ENCODE measurements around the gene KIF3A.

KIF3A gene

DNA sequence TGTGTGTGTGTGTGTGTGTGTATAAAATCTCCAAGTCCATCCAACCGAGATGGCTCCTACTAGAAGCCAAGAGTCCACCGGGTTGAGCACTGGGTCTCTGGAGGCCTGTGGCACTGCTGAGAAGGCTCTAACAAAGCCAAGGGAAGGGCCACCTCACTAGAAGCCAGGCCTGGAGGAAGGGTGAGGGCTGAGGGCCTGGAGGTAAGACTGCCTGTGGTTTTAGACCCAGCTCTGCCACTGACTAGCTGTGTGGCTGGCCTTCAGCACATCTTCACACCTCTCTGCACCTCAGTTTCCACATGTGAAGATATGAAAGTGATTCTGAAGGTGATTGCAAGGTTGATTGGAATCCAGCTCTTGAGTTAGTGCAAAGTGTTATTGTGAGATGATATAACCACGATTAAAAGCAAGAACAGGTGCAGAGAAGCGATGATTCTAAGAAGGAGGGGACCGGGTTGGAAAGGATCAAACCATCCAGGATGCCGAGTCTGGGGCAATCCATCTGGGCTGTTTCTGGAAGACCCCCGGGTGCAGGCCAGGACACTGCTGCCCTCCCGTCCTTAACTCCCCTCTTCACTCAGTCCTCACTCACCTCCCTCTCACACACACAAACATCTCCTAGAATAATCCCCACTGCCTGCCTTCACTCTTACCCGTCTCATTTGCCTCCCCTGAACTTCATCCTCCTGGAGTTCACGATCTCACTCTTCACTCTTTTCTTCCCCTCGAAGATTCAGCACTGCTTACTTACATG lies 61.2 kb downstream of the KIF3A start:
- DNase-seq = no peak

GRCh38 chr5:132674671-132675506 lies 62.5 kb downstream of the KIF3A start:
- no peak for DNase-seq

DNA sequence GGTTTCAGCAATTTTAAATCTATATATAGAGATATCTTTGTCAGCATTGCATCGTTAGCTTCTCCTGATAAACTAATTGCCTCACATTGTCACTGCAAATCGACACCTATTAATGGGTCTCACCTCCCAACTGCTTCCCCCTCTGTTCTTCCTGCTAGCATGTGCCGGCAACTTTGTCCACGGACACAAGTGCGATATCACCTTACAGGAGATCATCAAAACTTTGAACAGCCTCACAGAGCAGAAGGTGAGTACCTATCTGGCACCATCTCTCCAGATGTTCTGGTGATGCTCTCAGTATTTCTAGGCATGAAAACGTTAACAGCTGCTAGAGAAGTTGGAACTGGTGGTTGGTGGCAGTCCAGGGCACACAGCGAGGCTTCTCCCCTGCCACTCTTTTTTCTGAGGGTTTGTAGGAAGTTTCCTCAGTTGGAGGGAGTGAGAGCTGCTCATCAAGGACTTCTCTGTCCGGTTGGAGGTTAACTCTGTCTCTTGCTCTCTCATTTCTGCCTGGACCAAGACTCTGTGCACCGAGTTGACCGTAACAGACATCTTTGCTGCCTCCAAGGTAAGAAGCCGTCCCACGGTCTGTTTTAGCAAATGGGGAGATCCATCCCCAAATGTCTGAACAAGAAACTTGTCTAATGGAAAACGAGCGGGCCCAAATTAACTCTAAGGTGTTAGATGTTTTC lies 63.3 kb downstream of the KIF3A start, which contains the start of gene IL4:
Gene IL4 (plus strand): TSS at position 51 of the 692 bp plus-strand sequence. CDS start 62 bp downstream, at position 113.
- no peak for DNase-seq

DNA sequence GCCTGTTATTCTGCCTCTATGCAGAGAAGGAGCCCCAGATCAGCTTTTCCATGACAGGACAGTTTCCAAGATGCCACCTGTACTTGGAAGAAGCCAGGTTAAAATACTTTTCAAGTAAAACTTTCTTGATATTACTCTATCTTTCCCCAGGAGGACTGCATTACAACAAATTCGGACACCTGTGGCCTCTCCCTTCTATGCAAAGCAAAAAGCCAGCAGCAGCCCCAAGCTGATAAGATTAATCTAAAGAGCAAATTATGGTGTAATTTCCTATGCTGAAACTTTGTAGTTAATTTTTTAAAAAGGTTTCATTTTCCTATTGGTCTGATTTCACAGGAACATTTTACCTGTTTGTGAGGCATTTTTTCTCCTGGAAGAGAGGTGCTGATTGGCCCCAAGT lies 63.9 kb downstream of the KIF3A start:
- DNase-seq = no peak

GRCh38 chr5:132671000-132671399 lies 66.3 kb downstream of the KIF3A start:
- DNase-seq = no peak

GRCh38 chr5:132669966-132670882 lies 67.1 kb downstream of the KIF3A start:
- no peak for DNase-seq

- DNase-seq = no peak
Observed at GRCh38 chr5:132669455-132669820, 67.9 kb downstream of the KIF3A start.

GRCh38 chr5:132668706-132669454 lies 68.5 kb downstream of the KIF3A start:
- no peak for DNase-seq

GRCh38 chr5:132667761-132668705 lies 69.3 kb downstream of the KIF3A start:
- no peak for DNase-seq

DNA sequence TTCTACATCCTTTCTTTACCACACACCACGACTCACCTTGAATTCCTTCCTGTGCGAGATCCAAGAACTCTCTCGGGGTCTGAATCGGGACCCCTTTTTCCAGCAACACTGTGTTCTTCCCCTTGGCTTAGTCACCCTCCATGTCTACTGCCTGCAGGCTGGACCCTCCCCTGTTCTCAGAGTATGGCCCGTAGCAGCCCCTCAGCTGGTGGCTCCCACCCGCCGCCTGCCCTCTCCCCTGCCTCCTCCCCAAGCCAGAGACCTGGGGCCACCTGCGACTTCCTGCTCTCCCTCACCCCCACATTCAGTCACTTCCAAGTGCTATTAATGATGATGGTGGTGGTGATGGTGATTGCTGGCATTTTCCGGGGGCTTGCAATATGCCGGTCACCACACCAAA lies 70.0 kb downstream of the KIF3A start:
- no peak for DNase-seq

DNA sequence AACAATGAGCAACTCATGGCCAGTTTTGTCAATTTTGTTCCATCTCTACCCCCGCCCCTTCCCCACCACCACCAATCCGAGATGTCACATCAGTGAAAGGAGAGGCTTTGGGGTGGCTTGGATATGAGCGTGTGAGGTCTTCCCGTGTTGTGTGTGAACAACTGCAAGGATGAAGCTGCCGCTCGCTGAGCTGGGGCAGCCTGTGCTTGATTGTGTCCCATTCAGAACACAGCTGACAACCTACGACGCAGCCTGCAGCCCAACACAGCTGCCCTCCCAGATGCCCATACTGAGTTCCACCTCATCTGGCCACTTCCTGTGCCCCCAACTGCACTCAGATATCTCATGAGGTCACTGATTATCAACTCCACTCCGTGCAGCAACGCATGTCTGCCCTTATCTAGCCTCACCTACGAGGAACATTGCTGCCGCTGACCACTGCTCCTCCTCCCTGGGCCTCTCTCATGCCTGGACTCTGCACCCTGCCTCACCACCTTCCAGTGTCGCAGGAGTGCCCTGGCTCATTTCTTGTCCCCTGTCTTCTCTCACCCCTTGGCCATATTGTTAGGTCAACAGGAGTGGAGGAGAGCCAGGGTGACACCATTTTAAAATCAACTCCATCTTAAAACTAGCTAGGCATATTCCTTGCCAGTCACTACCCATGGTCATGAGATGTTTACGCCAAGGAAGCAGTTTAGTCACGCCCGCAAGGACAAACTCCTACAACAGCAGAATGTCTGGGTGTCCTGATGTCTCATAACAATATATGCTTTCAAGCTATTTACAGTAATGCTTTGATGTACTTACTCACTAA lies 70.8 kb downstream of the KIF3A start:
- no peak for DNase-seq

DNA sequence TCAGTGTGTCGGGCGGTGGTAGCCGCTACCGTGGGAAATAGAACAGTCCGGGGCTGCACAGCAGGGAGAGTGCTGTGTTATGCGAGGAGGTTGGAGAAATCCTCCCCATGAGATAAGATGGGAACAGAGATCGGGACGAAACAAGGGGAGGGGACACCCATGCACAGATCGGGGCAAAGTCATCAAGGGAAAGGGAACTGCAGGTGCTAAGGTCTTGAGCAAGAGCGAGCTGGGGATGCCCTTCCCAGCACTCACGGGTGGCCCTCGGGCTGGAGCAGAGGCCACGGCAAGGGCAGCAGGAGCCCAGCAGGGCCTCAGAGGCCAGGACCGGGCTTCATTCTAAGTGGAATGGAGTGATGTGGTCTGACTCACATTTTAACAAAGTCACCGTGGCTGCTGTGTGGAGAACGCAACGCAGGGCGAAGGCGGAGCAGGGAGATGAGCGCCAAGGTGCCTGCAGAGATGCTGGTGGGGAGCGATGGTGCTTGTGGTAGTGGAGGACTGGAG lies 71.7 kb downstream of the KIF3A start:
- DNase-seq = no peak

- no peak for DNase-seq
Observed at GRCh38 chr5:132664696-132665209, 72.6 kb downstream of the KIF3A start.

DNA sequence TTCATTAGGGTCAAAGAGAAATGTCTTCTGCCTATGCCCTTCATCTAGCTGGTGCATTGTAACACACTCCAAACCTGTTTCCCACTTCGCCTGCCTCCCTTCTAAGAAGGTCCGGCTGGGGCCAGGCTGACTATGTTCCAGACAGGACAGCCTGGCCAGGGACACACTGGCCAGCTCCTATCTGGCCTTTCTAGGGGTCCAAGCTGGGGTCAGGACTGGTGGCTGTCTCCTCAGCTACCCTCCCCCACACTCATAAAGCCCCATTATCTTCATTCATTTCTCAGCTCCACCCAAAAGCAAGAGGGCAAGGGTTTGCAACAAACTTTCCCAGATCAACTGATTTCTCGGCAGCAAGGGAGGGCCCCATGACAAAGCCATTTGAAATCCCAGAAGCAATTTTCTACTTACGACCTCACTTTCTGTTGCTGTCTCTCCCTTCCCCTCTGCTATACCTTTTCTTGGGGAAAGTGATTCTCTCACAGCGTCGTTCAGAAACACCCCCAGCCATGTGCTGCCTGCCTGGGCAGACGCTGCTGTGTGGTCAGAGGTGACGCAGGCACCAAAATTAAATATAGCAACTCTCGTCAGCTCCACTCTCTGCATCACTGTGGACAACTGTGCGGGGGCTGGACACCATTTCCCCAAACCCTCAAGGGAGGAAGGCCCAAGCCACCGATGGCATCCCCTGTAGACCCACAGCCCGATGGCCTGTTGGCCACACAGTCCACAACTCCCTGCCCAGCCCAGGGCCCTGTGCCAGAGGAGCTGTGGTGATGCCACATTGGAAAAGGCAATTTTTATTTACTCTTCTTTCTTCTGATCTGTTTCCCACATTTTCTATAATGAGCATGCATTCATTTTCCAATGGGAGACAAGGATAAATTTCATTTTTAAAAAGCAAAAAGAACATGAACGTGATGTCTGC lies 73.3 kb downstream of the KIF3A start:
- DNase-seq = no peak

DNA sequence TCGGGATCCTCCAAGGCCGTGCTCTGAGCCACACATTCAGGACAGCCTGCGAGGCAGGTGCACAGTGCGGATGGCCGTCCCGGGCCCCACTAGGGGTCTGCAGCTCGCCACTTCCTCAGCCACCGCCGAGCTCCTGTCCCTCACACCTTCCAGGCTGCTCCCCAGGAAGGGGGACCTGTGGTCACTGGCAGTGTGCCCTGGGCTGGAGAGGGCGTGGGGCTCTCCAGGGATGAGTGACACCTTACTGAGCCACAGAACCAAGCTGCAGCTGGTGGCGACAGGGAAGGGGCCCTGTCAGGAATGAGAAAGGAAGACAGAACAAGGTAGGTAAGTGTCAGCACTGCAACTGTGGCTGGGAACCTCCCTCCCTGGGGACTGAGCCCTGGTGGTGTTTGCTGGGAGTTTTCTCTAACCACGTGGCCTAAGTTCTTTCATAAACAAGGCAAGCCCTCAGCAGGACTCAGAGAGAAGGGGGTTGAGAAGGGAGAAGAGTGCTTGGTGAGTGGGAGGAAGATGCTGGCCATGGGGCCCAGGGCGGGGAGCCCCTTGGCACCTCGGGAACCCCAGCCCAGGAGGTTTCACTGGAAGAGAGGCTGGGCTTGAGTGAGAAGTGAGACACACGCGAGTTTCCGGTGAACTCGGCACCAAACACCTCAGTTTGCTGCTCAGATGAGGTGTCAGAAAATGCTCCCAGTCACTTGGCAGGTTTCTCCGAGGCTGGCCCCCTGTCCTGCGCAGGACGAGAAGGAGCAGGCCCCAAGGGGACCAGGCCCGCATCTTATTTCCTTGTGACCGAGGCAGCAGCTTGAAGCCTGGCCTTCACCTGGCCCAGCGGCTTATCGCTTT lies 74.2 kb downstream of the KIF3A start:
- no peak for DNase-seq

GRCh38 chr5:132662004-132662401 lies 75.3 kb downstream of the KIF3A start:
- DNase-seq = no peak

Data from bone marrow (tissue), 2 donors.